HG03103 (cell line): ENCODE measurements around the gene ARPC2.
A peak's percentile ranks its signal among the peaks of the same experiment; 100 is the strongest.
"Not testable (repeated sequence)": the region's sequence is repeated elsewhere in the genome, so short reads cannot be mapped to it uniquely, and the experiment has no call there.

Experiments
- ATAC-seq: cut with Tn5 transposase; IDR thresholded peaks from one replicate; pipeline ENCODE4 v1.9.1; 2021; ENCODE audit warnings: low read depth; ENCODE audit not compliant: unreplicated experiment

ARPC2 gene

DNA sequence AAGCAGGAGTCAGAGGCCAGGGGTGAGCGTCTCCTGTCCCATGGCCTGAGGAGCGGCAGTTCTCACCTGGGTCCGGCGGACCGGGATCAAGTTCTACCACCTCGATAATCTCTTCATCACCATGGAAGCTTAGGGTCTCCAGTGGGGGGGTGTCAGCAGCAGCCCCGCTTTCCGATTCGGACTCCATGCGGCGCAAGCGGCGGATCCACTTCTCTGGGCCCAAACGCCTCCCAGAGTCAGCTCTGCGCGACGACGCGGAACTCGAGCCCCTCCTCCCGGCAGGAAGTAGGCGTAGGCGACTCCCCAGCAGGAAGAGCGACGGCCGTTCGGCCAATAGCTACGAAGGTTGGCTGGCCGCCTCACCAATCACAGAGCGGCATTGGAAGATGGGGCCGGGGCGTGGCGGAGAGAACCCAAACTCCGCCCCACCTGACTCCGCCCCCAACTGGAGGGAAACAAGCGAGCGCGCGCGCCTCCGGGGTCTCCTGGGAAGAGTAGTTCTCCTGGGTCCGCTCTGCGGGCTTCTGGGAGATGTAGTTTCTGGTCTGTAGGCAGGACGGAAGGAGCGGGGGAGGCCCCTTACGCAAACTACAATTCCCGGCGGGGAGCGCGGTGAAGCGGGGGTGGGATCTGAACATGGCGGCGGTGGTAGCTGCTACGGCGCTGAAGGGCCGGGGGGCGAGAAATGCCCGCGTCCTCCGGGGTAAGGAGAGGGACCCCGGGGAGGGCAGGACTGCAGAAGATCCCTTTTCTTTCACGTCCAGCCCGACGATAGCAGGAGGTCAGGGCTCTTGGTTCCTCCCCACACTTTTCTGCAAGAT, 53.1 kb downstream of the ARPC2 start, which contains the start of the genes AAMP and PNKD:
TSS of gene AAMP (minus strand) at position 238 of the 821 bp plus-strand sequence. CDS start at position 187, 51 bp downstream.
TSS of gene PNKD (plus strand) at position 620 of the 821 bp plus-strand sequence. CDS start at position 637, 17 bp downstream.
- peak; percentile 88 for ATAC-seq

DNA sequence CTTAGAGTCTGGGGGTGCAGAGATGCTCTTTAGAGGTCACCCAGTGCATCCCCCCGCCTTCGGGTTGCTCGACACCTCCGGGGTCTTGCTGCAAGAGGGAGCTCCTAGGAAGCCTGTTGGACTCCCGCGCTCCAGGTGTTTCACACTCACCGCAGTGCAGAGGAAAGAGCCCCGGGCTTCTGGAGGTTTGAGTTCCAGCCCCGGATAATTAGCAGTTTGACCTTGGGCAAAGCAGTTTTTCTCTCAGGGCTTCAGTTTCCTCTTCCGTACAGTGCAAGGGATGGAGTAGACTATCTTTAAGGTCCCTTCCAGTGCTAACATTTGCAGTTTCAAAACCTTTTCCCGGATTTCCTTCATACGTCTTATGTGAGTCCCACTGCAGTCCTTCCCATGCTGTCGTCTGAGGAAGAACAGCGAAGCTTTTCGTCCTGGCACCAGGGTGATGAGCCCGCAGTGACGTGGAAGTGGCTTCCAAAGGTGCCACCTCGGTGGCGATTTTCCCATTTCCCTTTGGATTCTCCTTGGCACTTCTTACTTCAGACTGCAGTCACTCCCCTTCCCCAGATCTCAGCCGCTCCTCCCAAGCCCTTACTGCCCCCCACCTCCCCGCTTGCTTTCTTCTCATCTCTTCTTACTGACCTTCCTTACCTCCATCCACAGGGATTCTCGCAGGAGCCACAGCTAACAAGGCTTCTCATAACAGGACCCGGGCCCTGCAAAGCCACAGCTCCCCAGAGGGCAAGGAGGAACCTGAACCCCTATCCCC, 53.9 kb downstream of the ARPC2 start:
- ATAC-seq = no peak

DNA sequence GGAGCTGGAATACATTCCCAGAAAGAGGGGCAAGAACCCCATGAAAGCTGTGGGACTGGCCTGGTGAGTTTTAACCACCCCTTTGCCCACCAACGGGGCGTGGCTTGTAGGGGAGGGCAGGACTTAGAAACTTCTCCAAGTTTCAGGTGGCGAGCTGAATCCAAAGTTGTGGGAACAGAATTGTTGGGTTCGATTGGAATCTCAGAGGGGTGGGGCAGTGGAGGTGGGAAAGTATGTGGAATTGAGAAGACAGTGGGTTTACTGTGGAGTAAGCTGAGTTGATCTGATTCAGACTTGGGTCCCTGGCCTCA, 54.5 kb downstream of the ARPC2 start:
- no peak for ATAC-seq

DNA sequence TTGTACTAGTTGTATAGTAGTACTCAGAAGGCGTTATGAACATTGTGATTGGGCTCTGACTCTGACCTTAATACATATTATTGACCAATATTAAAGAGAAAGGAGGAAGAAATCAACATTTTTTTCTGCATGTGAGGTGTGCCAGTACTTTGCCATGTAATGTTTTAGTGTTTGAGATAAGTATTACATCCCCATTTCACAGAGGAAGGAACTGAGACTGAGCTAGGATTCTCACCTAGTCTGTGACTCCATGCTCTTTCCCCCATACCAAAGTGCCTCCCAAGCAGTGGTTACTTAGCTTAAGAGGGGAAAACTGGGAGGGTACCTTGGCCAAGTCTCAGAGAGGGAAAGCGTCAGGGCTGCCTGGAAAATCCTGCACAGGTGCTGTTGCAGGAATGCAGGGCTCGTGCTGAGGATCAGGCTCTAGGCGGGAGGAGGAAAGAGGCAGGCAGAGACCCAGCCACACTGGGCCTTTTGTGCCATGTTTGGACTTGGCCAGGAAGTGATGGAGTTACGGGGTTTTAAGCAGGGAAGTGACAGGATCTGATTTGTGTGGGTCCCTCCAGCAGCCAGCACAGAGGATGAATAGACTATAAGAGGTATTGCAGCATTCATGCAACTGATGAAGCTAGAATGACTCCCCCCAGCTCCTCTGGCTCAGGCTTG, 55.0 kb downstream of the ARPC2 start:
- ATAC-seq = no peak

DNA sequence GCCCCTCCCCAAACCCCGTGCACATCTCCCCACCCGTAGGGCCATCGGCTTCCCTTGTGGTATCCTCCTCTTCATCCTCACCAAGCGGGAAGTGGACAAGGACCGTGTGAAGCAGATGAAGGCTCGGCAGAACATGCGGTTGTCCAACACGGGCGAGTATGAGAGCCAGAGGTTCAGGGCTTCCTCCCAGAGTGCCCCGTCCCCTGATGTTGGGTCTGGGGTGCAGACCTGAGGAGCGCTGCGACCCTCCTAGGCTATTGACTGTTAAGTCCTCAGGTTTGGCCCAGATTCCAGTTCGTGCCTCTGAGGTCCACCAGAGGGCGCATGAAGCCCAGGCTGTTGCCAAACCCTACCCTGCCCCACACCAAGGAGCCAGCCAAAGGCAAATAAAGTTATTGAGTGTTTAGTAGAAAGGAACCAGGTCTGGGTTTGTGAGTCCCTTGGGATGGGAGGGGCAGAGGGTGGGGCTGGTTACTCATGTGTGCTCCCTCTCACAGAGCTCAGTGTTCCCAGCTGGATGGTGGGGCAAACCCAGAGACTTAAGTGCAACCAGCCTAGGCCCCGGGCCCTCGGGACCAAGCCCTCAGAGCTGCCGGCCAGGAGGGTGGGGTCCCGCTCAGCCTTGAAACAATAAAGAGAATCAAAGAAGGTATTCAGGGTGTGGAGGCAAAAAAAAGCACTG, 55.7 kb downstream of the ARPC2 start:
- no peak for ATAC-seq

DNA sequence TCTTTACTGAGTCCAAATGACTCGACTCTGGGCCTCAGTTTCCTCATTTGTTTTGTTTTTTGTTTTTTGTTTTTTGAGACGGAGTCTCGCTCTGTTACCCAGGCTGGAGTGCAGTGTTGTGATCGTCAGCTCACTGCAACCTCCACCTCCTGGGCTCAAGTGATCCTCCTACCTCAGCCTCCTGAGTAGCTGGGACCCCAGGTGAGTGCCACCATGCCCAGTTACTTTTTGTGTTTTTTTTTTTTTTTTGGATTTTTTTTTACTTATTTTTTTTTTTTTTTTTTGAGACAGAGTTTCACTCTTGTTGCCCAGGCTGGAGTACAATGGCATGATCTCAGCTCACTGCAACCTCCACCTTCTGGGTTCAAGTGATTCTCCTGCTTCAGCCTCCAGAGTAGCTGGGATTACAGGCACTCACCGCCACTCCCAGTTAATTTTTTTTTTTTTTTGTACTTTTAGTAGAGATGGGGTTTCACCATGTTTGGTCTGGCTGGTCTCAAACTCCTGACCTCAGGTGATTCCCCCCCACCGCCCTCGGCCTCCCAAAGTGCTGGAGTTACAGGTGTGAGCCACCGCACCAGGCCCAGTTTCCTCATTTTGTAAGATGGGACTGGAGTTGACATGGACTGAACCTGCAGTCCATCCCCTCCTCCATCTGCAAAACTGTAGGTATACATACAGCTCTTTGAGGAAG, 56.4 kb downstream of the ARPC2 start:
- ATAC-seq = not testable (repeated sequence)

DNA sequence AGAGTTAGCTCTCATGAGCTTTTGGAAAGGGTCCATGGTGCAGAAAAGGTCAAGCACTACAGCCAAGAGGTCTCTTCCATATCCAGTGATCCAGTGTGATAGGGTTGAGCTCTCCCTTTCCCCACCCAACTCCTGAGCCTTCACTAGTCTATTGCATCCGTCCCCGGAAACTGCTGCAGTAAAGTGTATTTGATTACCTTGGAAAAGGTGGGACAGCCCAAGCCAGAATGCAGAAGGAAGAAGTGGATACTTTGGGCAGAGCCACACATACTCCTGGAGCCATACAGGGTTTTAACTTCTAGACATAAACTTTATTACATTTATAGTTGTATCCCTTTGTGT, 56.9 kb downstream of the ARPC2 start:
- ATAC-seq = no peak

DNA sequence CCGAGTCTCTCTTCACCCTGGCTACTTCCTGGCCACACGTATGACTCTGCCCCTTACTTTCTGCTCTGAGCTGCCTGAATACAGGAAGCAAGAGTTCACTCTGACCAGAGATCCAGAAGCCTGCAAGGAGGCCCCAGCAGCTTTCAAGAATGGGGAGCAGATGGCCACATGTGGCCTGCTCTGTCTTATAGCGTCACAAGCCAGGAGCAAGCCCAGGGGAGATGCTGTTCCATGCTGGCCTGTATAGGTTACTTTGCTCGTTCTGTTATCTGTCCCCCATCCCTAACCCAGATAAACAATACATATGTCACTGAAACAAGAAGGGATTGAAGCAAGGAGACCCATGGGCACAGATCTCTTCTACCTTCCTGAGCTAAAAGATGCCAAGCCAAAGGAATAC, 57.6 kb downstream of the ARPC2 start:
- ATAC-seq = no peak

DNA sequence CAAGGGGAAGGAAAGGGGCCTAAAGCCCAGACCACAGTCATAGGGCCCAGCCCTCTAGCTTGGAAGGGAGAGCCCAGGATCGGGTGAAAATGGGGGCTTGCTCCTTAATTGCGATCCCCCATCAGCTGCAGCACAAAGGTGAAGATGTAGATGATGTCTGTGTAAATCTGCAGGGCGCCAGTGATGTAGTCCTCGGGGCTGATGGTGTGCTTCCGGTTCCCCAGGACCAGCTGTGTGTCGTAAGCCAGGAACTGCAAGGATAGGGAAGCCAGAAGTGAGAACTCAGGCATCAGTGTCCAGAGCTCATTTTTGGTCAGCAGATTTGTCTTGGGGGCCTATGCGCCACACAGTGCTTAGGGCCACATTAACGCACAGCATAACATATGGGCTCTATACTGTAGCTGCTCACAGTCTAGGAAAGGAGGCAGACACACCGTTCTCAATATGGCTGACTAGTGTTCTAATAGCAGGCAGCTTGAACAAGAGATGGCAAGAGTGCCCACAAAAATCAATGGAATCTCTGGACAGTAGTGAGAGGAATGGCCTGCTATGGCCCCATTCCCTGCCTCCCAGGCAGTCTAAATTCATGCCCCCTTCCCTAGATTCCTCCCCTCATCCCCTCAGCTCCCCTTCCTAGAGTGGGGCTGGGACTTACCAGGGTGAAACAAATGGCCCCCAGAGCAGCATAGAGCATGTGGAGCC, 58.5 kb downstream of the ARPC2 start:
- ATAC-seq = no peak

DNA sequence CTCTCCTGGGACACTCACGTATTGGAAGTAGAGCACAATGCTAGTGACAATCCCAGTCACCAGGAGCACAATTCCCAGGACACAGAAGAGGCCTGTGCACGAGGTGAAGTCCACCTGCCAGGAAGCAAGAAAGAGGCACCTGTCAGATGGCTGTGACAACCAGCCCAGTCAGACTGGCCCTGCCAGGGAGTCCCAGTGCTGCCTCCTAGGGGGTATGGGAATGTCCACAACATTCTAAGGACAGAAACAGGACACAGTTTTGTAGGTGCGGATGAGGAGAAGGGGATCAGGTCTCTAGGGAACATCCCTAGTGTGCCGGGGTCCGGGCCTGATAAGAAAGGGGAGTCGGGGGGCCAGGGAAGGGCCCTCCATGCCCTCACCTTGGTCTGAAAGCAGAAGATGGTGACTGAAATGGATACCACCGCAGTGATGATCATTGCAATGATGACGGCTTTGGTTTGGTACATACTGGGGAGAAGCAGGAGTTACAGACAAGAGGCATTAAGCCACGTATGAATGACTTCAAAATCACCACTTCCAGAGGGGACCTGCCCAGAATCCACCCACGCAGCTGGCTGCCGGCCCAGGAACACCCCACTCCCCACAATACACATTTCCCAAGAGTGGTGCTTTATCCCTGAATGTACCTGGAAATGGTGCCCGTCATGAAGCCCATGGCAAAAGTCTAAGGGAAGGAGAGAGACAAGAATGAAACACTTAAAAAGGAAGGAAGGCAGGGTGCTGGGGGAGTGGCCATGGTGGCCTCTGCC, 60.2 kb downstream of the ARPC2 start:
- ATAC-seq = no peak

DNA sequence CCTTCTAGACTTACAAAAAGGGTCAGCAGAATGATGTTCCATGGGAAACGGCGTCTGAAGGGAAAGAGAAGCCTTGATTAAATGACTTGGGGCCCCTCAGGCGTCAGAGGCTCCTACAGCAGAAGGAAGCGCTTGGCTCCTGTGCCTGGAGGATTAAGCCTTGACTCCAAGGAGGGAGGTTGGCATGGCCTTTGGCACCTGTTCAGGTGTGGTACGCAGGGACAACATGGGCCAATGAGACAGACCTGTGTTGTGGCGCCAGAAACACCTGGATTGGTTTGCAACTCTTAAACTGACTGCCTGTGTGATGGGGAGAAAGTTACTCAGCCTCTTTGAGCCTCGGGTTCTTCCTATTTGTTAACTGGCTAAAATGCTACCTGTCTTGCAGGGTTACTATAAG, 60.9 kb downstream of the ARPC2 start:
- no peak for ATAC-seq

DNA sequence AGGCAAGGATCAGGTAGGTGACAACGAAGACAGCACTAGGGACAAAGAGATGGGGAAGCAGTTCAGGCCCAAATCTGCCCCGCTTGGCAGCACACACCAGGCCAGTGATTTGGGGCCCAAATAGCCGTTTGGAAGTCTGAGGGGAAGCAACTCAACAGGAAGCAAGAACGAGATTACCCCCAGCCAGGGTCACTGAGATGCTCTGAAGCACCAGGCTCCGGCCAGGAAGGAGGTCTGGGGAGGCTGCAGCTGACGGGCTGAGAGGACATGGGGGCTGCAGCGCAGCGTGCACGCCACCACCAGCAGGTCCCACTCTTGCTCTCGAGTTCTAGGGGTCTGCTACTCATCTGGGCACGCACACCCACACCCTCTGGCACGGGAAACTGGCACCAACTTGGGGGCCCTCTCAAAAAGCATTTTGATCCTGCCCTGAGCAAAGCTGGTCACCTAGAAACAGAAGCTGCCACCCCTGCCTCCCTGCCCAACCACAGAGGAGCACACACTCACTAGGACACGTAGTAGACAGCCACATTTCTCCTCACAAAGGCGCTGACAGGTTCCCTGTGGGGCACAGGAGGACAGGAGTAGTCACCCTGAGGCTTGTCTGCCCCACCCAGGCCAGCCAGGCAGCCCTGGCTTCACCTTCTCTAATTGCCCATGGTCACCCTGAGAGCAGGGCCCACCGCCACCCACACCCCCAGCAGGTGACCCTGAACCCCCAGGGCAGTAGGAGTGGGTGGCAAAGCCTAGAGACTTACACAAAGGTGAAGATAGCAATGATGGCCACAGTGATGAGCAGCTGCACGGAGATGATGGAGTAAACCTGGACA, 61.8 kb downstream of the ARPC2 start:
- ATAC-seq = no peak

DNA sequence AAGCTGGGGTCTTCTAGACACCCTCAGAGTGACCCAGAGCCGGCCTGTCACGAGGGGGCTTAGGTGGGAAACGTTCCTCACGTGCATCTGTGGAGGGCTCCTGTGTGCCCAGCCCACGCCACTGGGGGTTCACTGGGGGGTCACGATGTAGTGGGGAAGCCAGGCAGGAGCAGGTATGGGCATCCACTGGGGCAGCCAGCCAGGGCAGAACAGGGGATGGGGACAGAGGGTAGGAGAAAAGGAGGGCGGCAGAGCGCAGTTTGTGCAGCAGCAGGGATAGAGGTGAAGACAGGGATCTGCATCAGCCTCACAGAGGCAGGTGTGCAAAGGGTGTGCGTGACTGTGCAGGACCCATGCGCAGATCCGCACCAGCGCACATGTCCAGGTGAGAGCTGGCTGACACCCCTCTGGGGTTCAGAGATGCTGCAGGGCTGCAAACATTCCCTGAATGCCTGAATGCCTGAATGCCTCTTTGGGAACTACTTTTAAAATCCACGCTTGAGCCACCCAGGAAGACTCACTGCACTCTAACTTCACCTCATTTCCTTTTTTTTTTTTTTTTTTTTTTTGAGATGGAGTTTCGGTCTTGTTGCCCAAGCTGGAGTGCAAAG, 63.4 kb downstream of the ARPC2 start:
- ATAC-seq = no peak

DNA sequence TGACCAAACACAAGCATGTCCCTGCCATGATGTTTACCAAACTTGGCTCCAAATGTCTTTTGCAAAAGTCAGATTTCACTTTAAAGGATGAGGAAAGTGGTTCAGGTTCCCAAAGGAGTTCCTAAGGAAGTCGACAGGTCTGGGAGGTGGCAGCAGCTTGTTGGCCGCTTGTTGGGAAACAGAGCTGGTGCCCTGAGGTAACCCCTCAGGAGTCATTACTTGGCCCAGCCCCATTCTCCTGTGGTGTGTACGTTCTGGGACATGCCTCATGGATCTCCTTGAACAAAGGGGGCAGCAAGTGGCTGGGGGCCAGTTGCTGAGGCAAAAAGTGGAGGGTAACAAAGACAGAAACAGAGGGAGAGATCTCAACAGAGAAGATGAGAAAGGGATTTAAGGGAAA, 64.5 kb downstream of the ARPC2 start:
- ATAC-seq = no peak

DNA sequence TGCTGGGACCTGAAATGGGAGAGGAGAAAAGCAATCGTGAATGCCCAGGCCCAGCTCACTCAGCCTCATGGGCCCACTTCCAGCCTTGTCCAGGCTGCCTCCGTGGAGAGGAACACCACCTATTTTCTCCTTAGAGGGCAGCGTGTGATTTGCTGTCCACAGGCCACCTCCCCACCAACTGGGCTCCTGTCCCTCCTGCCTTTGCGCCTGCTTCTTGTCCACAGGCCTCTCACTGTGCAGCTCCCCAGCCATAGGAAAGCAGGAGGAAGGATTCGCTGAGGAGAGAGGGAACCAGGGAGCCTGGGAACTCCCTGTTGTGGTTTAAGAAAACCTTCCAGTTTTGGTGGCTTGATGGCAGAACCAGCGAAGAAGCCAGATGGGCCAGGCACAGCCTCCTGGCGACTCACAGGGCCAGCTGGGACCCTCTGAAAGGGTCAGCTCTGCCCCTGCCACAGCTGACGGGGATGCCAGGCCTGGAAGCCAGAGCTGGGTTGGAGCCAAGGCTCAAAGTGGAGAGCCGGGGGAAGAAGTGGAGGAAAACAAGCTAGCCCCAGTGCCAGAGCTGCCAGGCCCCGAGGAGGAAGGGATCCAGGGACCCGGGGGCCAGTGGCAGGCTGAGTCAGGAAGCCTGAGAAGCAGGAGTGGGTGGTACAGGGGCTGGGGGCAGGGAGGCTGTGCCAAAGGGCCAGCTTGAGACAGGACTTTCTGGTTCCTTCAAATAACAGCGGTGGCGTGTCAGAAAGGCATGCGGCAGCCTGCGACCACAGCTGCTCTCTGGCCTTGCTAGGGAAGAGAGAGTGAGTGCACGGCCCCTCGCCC, 65.4 kb downstream of the ARPC2 start:
- ATAC-seq = no peak

DNA sequence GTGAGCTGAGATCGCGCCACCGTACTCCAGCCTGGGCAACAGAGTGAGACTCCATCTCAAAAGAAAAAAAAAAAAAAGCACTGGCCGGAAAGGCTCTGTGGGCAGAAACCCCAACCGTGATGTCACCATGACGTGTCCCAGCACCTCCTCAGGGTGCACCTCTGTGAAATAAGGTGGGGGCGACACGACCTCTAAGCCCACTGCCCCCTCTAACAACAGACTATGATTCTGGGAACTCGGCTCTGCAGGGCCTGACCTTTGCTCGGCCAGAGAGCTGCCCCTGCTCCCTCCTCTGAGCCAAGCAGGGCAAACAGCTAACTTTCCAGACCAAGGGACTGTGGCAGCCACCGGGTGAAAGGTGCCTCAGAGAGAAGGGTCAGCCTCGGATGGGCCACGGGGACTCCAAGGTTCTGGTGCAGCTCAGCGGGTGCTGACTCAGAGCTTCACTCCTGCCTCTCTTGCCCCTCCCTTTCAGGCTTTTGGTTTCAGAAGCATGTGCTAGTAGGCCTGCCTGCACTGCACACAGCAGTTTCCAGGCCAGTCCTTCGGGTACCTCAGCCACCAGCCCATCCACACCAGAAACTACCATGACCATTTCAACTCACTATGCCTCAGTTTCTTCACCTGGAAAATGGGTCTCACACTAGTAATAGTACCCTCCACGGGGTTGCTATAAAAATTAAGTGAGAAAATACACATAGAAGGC, 67.3 kb downstream of the ARPC2 start:
- ATAC-seq = peak; percentile 42
